GM19351 (cell line): ENCODE data around the gene GRAMD2B.
A peak's percentile ranks its signal among the peaks of the same experiment; 100 is the strongest.
"Not testable (repeated sequence)": the region's sequence is repeated elsewhere in the genome, so short reads cannot be mapped to it uniquely, and the experiment has no call there.

Source experiments
- ATAC-seq: cut with Tn5 transposase; IDR thresholded peaks from one replicate; pipeline ENCODE4 v1.9.1; 2021; ENCODE audit warnings: mild to moderate bottlenecking, moderate library complexity; ENCODE audit not compliant: unreplicated experiment

GRAMD2B gene

GRCh38 chr5:126422994-126423788 is at the start of gene GRAMD2B:
GRAMD2B (plus strand) TSS chr5:126423409; CDS start chr5:126423607, 198 bp downstream.
- peak; percentile 82 for ATAC-seq

GRCh38 chr5:126374109-126374416 is 49.1 kb upstream of the GRAMD2B start:
- no peak for ATAC-seq

GRCh38 chr5:126376443-126376842 is 46.8 kb upstream of the GRAMD2B start:
- ATAC-seq: no peak

GRCh38 chr5:126377424-126377823 is 45.8 kb upstream of the GRAMD2B start:
- ATAC-seq: no peak

GRCh38 chr5:126380316-126380715 is 42.9 kb upstream of the GRAMD2B start:
- not testable (repeated sequence) for ATAC-seq

GRCh38 chr5:126383246-126383645 is 40.0 kb upstream of the GRAMD2B start:
- no peak for ATAC-seq

- no peak for ATAC-seq
Measured at GRCh38 chr5:126383776-126384175, 39.4 kb upstream of the GRAMD2B start.

GRCh38 chr5:126384985-126385384 is 38.2 kb upstream of the GRAMD2B start:
- ATAC-seq: no peak

GRCh38 chr5:126385524-126386502 is 37.4 kb upstream of the GRAMD2B start:
- ATAC-seq: no peak

- no peak for ATAC-seq
Measured at GRCh38 chr5:126389179-126389578, 34.0 kb upstream of the GRAMD2B start.

- ATAC-seq: no peak
Measured at GRCh38 chr5:126390051-126390450, 33.2 kb upstream of the GRAMD2B start.

- ATAC-seq: no peak
Measured at GRCh38 chr5:126391386-126391785, 31.8 kb upstream of the GRAMD2B start.

GRCh38 chr5:126394211-126394788 is 28.9 kb upstream of the GRAMD2B start:
- no peak for ATAC-seq

- ATAC-seq: no peak
Measured at GRCh38 chr5:126395198-126395597, 28.0 kb upstream of the GRAMD2B start.

GRCh38 chr5:126395605-126396004 is 27.6 kb upstream of the GRAMD2B start:
- no peak for ATAC-seq

- ATAC-seq: peak; percentile 65
Measured at GRCh38 chr5:126396721-126397120, 26.5 kb upstream of the GRAMD2B start.

- ATAC-seq: no peak
Measured at GRCh38 chr5:126398791-126399190, 24.4 kb upstream of the GRAMD2B start.

- ATAC-seq: no peak
Measured at GRCh38 chr5:126400621-126401251, 22.5 kb upstream of the GRAMD2B start.

GRCh38 chr5:126402621-126403555 is 20.3 kb upstream of the GRAMD2B start:
- ATAC-seq: no peak

GRCh38 chr5:126403876-126404275 is 19.3 kb upstream of the GRAMD2B start:
- no peak for ATAC-seq
